Panc1 (cell line): ENCODE results near the gene DOCK4.

Source experiments
- CTCF ChIP-seq: fragments of 450-650 bp; IDR thresholded peaks from 2 replicates; pipeline ENCODE4 v1.5.1; 2017; ENCODE audit warnings: mild to moderate bottlenecking
- POLR2AphosphoS5 ChIP-seq: IDR thresholded peaks from 2 replicates; pipeline ENCODE4 v1.6.1; 2012; ENCODE audit warnings: mild to moderate bottlenecking, low read depth, low read length, moderate library complexity

GRCh38 chr7:112124061-112124766, 82.0 kb downstream of the DOCK4 start:
- no peak for TF ChIP-seq CTCF
- TF ChIP-seq POLR2AphosphoS5: no peak
